Liver (tissue), 9 donors: ENCODE results near the gene HDC. TPM values are rescaled to one million over a fixed set of nuclear protein-coding genes. Genes with fewer than 3 reads are reported as not detected.
A peak's percentile ranks its signal among the peaks of the same experiment; 100 is the strongest.

Source experiments
- DNase-seq: peaks from one replicate; pipeline ENCODE4 v3.0.0-alpha.2; 2017; ENCODE audit warnings: low spot score
- H3K27ac ChIP-seq, 2 donors: one replicate each; pipeline ENCODE4 v1.7.0; 2013; ENCODE audit warnings: inconsistent platforms in 2 of 2, low read length in 2 of 2, control low read depth in 1 of 2, low read depth in 1 of 2, mild to moderate bottlenecking in 1 of 2
- H3K27me3 ChIP-seq, 4 donors: one replicate each; pipeline versions ENCODE4 v1.6.1 to v1.7.0; 2013; ENCODE audit warnings: low read length in 3 of 4, inconsistent platforms in 1 of 4, mild to moderate bottlenecking in 1 of 4, moderate library complexity in 1 of 4; ENCODE audit not compliant: control insufficient read depth in 4 of 4, insufficient read depth in 4 of 4
- H3K36me3 ChIP-seq, 4 donors: one replicate each; pipeline versions ENCODE4 v1.6.1 to v1.7.0; 2013; ENCODE audit warnings: low read length in 3 of 4, mild to moderate bottlenecking in 3 of 4, low read depth in 1 of 4, moderate library complexity in 1 of 4; ENCODE audit not compliant: control insufficient read depth in 4 of 4, insufficient read depth in 3 of 4
- H3K4me1 ChIP-seq, 4 donors: one replicate each; pipeline versions ENCODE4 v1.6.1 to v1.7.0; 2013; ENCODE audit warnings: low read length in 3 of 4, mild to moderate bottlenecking in 3 of 4, moderate library complexity in 1 of 4; ENCODE audit not compliant: control insufficient read depth in 4 of 4, insufficient read depth in 4 of 4
- H3K4me3 ChIP-seq, 3 donors: one replicate each; pipeline versions ENCODE4 v1.6.1 to v1.7.0; 2013; ENCODE audit warnings: low read length in 3 of 3, control low read depth in 1 of 3, low read depth in 1 of 3, mild to moderate bottlenecking in 1 of 3
- H3K9ac ChIP-seq, 2 donors: one replicate each; pipeline ENCODE4 v1.7.0; 2013; ENCODE audit warnings: low read length in 2 of 2, mild to moderate bottlenecking in 2 of 2, moderate library complexity in 2 of 2, control low read depth in 1 of 2, low read depth in 1 of 2
- H3K9me3 ChIP-seq, 4 donors: one replicate each; pipeline versions ENCODE4 v1.6.1 to v1.7.0; 2013; ENCODE audit warnings: low read length in 3 of 4; ENCODE audit not compliant: control insufficient read depth in 4 of 4
- EGR1 ChIP-seq, 2 donors: IDR thresholded peaks; 2 replicates each; pipeline ENCODE4 v1.6.1; 2016 to 2018; ENCODE audit warnings: antibody characterized with exemption in 2 of 2, low read depth in 2 of 2
- FOXA2 ChIP-seq: IDR thresholded peaks from 2 replicates; pipeline ENCODE4 v1.6.1; 2016; ENCODE audit warnings: antibody characterized with exemption
- HNF4A ChIP-seq, 2 donors: conservative IDR thresholded peaks; 2 replicates each; pipeline ENCODE4 v1.6.1; 2016; ENCODE audit warnings: antibody characterized with exemption in 2 of 2, mild to moderate bottlenecking in 2 of 2
- JUND ChIP-seq, 2 donors: IDR thresholded peaks; 2 replicates each; pipeline ENCODE4 v1.6.1; 2016; ENCODE audit warnings: antibody characterized with exemption in 2 of 2
- MAX ChIP-seq: IDR thresholded peaks from 2 replicates; pipeline ENCODE4 v1.6.1; 2016; ENCODE audit warnings: antibody characterized with exemption
- NR2F2 ChIP-seq: IDR thresholded peaks from 2 replicates; pipeline ENCODE4 v1.6.1; 2016; ENCODE audit warnings: antibody characterized with exemption
- REST ChIP-seq: IDR thresholded peaks from 2 replicates; pipeline ENCODE4 v1.6.1; 2016; ENCODE audit warnings: antibody characterized with exemption, mild to moderate bottlenecking
- RXRA ChIP-seq, 2 donors: IDR thresholded peaks; 2 replicates each; pipeline ENCODE4 v1.6.1; 2017 to 2018; ENCODE audit warnings: antibody characterized with exemption in 2 of 2, mild to moderate bottlenecking in 1 of 2
- SP1 ChIP-seq: IDR thresholded peaks from 2 replicates; pipeline ENCODE4 v1.6.1; 2018; ENCODE audit warnings: antibody characterized with exemption, mild to moderate bottlenecking
- YY1 ChIP-seq: IDR thresholded peaks from 2 replicates; pipeline ENCODE4 v1.6.1; 2016; ENCODE audit warnings: antibody characterized with exemption, mild to moderate bottlenecking
- ZBTB33 ChIP-seq: IDR thresholded peaks from 2 replicates; pipeline ENCODE4 v1.6.1; 2016; ENCODE audit warnings: antibody characterized with exemption
- WGBS: extraction: QIAGEN DNeasy Blood & Tissue Kit; methylation state at CpG from one replicate; pipeline ENCODE4 v1.1.7; 2013; 5-methylcytosine and 5-hydroxymethylcytosine counted together
- polyA plus RNA-seq, 2 donors: library from polyadenylated mRNA; stranded (reverse) in 1 of 2; unstranded in 1 of 2; fragments of 200-250 nt in 1 of 2; fragments of >200 nt in 1 of 2; fragmentation: Nextera tagmentation in 1 of 2; extraction: Ambion mirVana in 1 of 2; gene quantifications; one replicate each; pipeline versions ENCODE4 v1.2.1 to v1.2.3, GENCODE V29; 2013 to 2015
- total RNA-seq, 2 donors: library from RNA; depleted of rRNA; stranded (reverse); fragments of >200 nt; gene quantifications; one replicate each; pipeline ENCODE4 v1.2.3, GENCODE V29; 2014
- TF ChIP-seq, protein P1 (sequence below): IDR thresholded peaks from 2 replicates; pipeline ENCODE4 v1.6.1; 2016; ENCODE audit warnings: antibody characterized with exemption
- donor health status: healthy.
- donor health status: healthy.
- donor health status: healthy.
- donor health status: healthy.
- donor health status: healthy.

The HDC gene
- total and polyA plus RNA-seq, 4 donors, result 0.07 to 3.0 (median 0.78) TPM

GRCh38 chr15:50249704-50250103 lies 15.8 kb downstream of the HDC start:
- WGBS, result 54% methylated on average over 2 of the region's 2 CpGs
- no peak for DNase-seq
- peak overlapping the region; percentile 22 to 59 for H3K9ac ChIP-seq
- H3K9me3 ChIP-seq, result no peaks in the 10 kb centered on the region
- peaks cover 23 to 65% (median 52%) of the 10 kb centered on the region in 4 donors for H3K4me1 ChIP-seq
- no peak overlapping the region for H3K4me3 ChIP-seq
- TF ChIP-seq NR2F2 (no peak), FOXA2 (no peak), JUND (IDR thresholded peaks at IDR 0.05) (no peak), SP1 (no peak), YY1 (no peak), ZBTB33 (no peak)
- H3K27ac ChIP-seq, result peak overlapping the region; percentile 82 to 88
- no peaks in the 10 kb centered on the region for H3K36me3 ChIP-seq
- H3K27me3 ChIP-seq, result no peaks in the 10 kb centered on the region

DNA sequence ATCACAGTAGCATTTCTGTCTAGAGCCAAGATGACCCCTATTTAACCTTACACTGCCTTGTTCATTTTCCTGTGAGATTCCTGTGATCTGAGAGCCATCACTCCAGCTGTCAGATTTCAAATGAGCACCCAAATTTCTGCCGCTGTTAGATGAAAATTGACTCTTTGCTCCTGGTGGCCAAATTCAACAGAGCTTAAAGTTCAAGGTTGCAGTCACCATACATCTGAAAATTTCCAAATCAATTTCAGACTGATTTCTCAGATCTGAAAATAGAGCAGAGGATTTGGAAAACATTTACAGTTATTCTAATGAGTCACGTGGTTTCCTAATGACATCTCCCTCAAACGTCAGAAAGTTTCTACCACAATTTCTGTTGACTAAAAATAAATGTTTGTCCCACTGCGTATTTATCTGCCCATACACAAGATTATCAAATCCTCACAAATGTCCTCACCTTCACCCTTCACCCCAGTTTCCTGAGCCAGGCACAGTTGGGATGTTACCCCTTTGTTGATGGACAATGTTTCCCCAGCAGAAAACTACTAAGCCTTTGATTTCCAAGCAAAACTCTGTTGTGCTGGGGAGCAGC lies 16.4 kb downstream of the HDC start:
- 21% methylated on average over 4 of the region's 4 CpGs for WGBS
- H3K4me1 ChIP-seq, result peaks cover 25 to 70% (median 56%) of the 10 kb centered on the region in 4 donors
- peak overlapping the region in 1 of 2 donors; percentile 38 for H3K9ac ChIP-seq
- TF ChIP-seq EGR1 (IDR thresholded peaks at IDR 0.05; ENCODE audit: low read depth in 2 of 2) (no peak), JUND (IDR thresholded peaks at IDR 0.05) (no peak), MAX (peak; percentile 23), SP1 (peak; percentile 44), NR2F2 (peak; percentile 16), REST (no peak), RXRA (IDR thresholded peaks at IDR 0.05) (peak; percentile 63 to 76), HNF4A (conservative IDR thresholded peaks at IDR 0.05) (peak; percentile 82 to 86)
- TF ChIP-seq, protein P1, sequence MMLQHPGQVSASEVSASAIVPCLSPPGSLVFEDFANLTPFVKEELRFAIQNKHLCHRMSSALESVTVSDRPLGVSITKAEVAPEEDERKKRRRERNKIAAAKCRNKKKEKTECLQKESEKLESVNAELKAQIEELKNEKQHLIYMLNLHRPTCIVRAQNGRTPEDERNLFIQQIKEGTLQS, result no peak
- H3K27ac ChIP-seq, result peak overlapping the region; percentile 82 to 88
- H3K4me3 ChIP-seq, result no peak overlapping the region
- no peaks in the 10 kb centered on the region for H3K9me3 ChIP-seq
- peak; percentile 13 for DNase-seq
- no peaks in the 10 kb centered on the region for H3K36me3 ChIP-seq
- H3K27me3 ChIP-seq, result no peaks in the 10 kb centered on the region
